Inflammatory macrophage (primary cell): ENCODE measurements around the gene ZNF740.
"Not testable (repeated sequence)": the region's sequence is repeated elsewhere in the genome, so short reads cannot be mapped to it uniquely, and the experiment has no call there.

Experiments
- DNase-seq, 2 donors: peaks; one replicate each; pipeline ENCODE4 v3.0.0-alpha.2; 2020 to 2022

ZNF740 gene

GRCh38 chr12:53195516-53196420 lies 15.2 kb downstream of the ZNF740 start:
- DNase-seq, result no peak

DNA sequence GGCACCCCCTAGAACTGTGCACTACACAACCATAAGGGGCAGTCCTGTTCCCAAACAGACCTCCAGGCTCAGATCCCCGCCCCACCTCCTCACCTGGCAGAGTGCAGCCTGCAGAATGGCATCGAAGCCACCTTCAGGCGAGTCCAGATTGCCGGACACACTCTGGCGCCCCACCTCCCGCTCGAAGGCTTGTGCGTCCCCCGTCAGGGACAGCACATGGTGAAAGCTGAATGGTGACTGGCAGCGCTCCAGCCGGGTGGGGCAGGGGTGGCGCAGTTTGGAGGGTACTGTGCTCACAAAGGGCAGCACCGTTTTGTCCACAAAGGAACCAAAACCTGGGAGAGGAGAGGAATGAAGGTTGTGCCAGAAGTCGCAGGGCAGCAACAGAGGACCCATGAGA lies 16.0 kb downstream of the ZNF740 start:
- DNase-seq, result no peak

GRCh38 chr12:53197011-53197640 lies 16.6 kb downstream of the ZNF740 start:
- no peak for DNase-seq

DNA sequence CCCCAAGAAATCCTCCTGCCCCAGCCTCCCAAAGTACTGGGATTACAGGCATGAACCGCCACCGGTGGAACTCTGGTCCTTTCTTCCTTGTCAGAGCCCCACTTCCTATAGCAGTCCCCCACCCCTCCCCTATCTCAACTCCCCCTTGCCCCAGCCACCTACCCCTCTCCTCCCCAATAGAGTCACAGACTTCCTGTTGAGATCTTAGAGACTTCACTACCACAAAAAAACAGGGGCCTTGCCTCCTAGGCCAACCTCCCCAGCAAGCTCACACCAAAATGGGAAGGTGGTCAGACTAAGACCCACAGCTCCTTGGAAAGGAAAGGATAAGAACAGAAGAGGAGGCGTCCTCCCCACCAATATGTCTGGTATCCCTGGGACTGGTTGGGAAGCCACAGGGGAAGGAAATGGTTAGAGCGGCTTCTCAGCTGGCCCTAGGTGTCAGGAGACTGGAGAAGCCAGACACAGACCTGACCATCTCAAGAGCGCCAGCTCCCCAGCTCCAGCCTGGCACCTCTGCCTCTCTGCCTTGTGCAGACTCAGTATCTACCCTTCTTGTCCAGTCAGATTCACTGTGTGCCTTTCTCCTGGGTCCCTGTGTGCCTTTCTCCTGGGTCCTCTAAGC lies 18.1 kb downstream of the ZNF740 start:
- no peak for DNase-seq

DNA sequence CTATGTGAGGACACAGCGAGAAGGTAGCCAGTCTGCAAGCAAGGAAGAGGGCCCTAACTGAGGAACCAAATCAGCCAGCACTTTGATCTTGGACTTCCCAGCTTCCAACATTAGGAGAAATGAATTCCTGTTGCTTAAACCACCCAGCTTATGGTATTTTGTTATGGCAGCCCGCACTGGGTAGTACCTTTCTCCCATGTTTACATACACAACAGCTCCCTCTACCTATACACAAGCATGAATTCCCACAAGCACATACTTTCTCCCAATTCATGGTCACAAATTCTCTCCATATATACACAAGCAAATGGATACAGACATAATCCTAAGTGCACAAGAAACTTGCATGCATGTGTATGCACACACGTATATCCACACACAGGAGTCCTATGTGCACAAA lies 19.2 kb downstream of the ZNF740 start:
- no peak for DNase-seq

- DNase-seq, result no peak
Measured at GRCh38 chr12:53200107-53200457, 19.6 kb downstream of the ZNF740 start.

DNA sequence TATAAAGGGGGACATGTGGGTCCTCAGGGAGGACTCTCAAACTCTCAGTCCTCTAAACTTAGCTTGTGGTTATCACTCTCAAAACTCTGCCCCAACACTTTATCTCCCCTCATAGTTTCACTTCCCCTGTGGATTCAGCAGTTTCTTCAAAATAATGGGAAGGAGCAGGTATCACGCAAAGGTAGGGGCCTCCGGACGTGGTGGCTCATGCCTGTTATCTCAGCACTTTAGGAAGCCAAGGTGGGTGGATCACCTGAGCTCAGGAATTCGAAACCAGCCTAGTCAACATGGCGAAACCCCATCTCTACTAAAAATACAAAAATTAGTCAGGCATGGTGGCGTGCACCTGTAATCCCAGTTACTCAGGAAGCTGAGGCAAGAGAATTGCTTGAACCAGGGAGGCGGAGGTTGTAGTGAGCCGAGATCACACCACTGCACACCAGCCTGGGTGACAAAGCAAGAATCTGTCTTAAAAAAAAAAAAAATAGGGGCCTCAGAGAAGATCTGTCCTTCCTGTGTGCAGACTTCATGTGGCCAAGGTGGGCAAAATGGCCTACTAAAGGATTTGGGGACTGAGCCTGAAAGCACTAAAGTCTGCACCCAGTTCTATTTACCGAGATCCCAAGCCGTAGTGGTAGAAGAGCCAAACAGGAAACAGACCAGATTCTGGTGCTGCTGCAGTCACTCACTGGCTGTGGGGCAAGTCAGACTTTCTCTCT lies 20.1 kb downstream of the ZNF740 start:
- peak; percentile 66 to 67 for DNase-seq

- DNase-seq, result no peak
Measured at GRCh38 chr12:53201177-53201541, 20.6 kb downstream of the ZNF740 start.

DNA sequence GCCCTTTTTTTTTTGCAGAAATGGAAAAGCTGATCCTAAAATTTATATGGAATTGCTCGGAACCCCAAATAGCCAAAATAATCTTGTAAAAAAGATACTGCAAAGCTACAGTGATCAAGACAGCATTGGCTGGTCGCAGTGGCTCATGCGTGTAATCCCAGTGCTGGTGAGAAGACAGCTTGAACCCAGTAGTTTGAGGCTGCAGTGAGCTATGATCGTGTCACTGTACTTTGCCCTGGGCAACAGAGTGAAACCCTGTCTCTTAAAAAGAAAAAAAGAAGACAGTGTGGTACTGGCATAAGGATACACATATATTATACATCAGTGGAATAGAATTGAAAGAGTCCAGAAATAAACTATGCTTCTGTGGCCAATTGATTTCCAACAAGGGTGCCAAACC lies 21.1 kb downstream of the ZNF740 start:
- no peak for DNase-seq

- not testable (repeated sequence) for DNase-seq
Measured at GRCh38 chr12:53202316-53202715, 21.8 kb downstream of the ZNF740 start.

DNA sequence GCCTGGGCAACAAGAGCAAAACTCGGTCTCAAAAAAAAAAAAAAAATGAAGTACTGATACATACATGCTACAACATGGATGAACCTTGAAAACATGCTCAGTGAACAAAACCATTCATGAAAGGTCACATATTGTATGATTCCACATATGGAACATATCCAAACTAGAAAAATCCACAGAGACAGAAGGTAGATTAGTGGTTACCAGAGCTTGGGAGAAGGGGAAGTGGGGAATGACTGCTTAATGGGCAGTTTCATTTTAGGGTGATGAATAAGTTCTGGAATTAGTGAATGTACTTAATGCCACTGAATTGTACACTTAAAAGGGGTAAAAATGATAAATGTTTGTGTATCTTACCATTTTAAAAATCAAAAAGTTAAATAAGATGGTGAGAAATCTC lies 23.8 kb downstream of the ZNF740 start:
- no peak for DNase-seq

DNA sequence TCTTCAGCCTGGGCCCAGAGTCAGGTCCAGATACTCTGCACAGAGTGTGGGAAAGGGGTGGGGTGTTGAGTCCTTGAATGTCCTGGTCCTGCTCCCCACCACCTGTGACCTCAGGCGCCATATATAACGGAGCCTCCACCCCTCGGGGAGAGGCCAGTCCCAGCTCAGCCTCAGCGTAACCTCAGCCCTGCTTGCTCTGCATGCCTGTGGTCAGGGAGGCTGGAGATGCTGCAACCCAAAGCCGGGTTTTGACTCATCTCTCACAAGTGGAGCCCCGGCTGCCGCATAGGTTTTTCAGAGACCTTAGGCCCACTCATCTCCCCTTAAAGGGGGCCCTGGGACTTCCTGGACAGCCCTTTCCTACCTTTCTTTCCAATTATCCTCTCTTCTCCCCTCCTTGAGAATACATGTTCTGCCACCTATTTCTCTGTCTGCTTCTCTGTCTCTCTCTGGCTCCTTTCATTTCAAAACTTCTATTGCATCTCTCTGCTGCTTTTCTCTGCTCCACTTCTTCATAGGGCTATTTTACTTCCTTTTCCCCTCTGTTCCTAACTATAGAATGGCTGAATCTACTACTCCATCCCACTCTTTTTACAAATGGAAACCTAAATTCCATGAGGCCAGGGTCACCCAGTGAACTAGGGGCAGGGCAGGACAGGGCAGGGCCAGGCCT lies 25.4 kb downstream of the ZNF740 start:
- peak; percentile 66 to 86 for DNase-seq

DNA sequence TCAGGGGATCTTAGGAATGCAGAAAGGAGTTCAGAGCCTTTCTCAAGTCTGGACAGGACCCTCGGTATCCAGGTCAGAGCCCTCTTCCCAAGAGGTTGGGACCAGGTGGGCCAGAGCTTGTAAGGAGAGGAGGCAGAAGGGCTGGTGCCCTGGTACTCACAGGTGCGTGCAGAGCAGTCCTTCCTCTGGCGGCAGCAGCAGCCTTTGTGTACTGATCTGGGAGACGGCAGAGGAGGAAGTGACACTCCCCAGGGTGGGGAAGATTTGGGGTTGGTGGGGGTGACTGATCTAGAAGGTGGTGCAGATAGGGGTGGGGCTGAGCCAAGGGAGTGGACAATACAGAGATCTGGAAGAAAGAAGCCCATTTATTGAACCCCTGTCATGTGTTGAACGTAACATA lies 26.5 kb downstream of the ZNF740 start, which contains the start of gene ITGB7:
Gene ITGB7 (minus strand): TSS at position 210 of the 400 bp plus-strand sequence. CDS start 6,808 bp downstream, outside the sequence.
- peak in 1 of 2 donors; percentile 27 for DNase-seq

DNA sequence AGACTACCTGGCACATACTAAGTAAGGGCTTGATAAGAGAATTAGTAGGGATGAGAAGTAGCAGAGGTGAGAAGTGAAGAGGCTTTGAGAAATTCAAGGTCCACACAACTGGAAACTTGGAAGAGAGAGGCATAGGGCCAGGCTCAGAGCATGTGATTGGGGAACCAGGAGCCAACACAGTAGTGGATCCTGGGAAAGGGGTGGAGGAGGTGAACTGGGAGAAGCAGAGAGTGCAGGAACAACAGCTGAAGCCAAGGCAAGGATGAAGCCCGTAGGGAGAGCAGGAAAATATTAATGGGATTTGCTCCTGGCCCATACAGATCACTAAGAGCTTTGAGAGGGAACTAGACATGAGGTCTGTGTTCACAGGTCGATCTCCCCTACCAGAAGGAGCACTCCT lies 27.9 kb downstream of the ZNF740 start:
- no peak for DNase-seq

- DNase-seq, result peak; percentile 40 to 47
Measured at GRCh38 chr12:53208877-53209463, 28.4 kb downstream of the ZNF740 start.

GRCh38 chr12:53210843-53211242 lies 30.3 kb downstream of the ZNF740 start:
- DNase-seq, result no peak

GRCh38 chr12:53211476-53212381 lies 31.2 kb downstream of the ZNF740 start:
- no peak for DNase-seq

GRCh38 chr12:53212931-53213330 lies 32.4 kb downstream of the ZNF740 start:
- no peak for DNase-seq

GRCh38 chr12:53213348-53213747 lies 32.8 kb downstream of the ZNF740 start:
- peak; percentile 70 to 81 for DNase-seq

DNA sequence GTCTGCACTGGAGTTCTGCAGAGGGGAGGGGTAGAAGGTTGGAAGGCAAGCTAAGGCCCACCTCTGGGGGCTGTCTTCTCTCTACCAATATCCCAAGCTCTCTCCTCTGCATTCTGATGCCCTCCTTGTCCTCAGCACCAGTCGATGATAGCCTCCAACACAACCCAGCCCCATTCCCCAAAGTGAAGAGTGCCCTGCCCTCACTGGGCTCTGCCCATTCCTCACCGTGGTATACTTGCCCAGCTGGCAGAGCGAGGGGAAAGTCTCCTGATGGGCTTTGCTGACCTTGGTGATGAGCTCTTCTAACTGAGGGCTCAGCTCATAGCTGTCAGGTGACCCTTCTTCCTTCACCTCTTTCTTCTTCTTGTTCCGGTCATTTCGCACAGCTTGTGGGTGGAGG lies 33.7 kb downstream of the ZNF740 start:
- DNase-seq, result no peak
